ENCODE results near the gene TMEM238L.

- TF ChIP-seq CTCF (conservative IDR thresholded peaks at IDR 0.05 in 1 of 2, IDR thresholded peaks at IDR 0.05 in 1 of 2; ENCODE audit: low read depth in 1 of 2, low read length in 2 of 2): no peak
- no peak for TF ChIP-seq EZH2 (IDR thresholded peaks at IDR 0.05; ENCODE audit: low read length, missing control alignments)
Measured at GRCh38 chr17:10837921-10838320, 34.0 kb upstream of the TMEM238L start, which contains the start of gene PIRT.

All from fibroblast of lung (primary cell).